ENCODE measurements around the gene TUBA3D. TPM values are rescaled to one million over a fixed set of nuclear protein-coding genes. Genes with fewer than 3 reads are reported as not detected.
A peak's percentile ranks its signal among the peaks of the same experiment; 100 is the strongest.
"Not testable (repeated sequence)": the region's sequence is repeated elsewhere in the genome, so short reads cannot be mapped to it uniquely, and the experiment has no call there.

Gene TUBA3D
- total and polyA plus RNA-seq, 2 of the 13 experiments (the other 11 are each of a cell fraction or from before 2014, with no cell fraction given), result not detected

- TF ChIP-seq ZNF687 (CRISPR knock-in tag; IDR thresholded peaks at IDR 0.05) (peak; percentile 48), ZNF737 (CRISPR knock-in tag; IDR thresholded peaks at IDR 0.05; ENCODE audit: borderline replicate concordance) (0 out of 2 replicates have a peak, but pooled peaks have one; percentile 23), ZSCAN31 (CRISPR knock-in tag; IDR thresholded peaks at IDR 0.05; ENCODE audit: low read depth) (0 out of 2 replicates have a peak, but pooled peaks have one; percentile 38), ZBTB7A (CRISPR knock-in tag; IDR thresholded peaks at IDR 0.05) (0 out of 2 replicates have a peak, but pooled peaks have one; percentile 30)
These were observed 14.9 kb downstream of the TUBA3D start (continued) for GRCh38 chr2:131490616-131491468.

GRCh38 chr2:131491469-131491836 is 15.5 kb downstream of the TUBA3D start:
- in situ Hi-C loops (cut with HindIII; ENCODE audit: extremely low pct_ligation_motif_present, low pct_unique_long_range_greater_than_20kb), result loop anchor here (25.0 kb wide), 1 partner anchor 1304 kb away; the partner anchor contains the start of genes MZT2B, SMPD4 and TUBA3E
- TF ChIP-seq ZNF687 (CRISPR knock-in tag; IDR thresholded peaks at IDR 0.05), result peak; percentile 14
- TF ChIP-seq ZFY (CRISPR knock-in tag; IDR thresholded peaks at IDR 0.05), result 0 out of 2 replicates have a peak, but pooled peaks have one; percentile 12
- 0 out of 2 replicates have a peak, but pooled peaks have one; percentile 9 for TF ChIP-seq ZNF737 (CRISPR knock-in tag; IDR thresholded peaks at IDR 0.05; ENCODE audit: borderline replicate concordance)
- TF ChIP-seq KMT2A (CRISPR knock-in tag; IDR thresholded peaks at IDR 0.05), result peak; percentile 21; the same call in 1 of the 2 replicates
- TF ChIP-seq DMAP1 (CRISPR knock-in tag; IDR thresholded peaks at IDR 0.05), result peak; percentile 63; the same call in 1 of the 2 replicates
- peak; percentile 25; the same call in 1 of the 2 replicates for TF ChIP-seq TBX3 (IDR thresholded peaks at IDR 0.05; ENCODE audit: borderline replicate concordance)
- BruUV-seq (replicated peaks); H4K20me1 ChIP-seq (ENCODE audit: insufficient read depth, low read length); H3K9me3 ChIP-seq (ENCODE audit: low read length); DNase-seq (ENCODE audit: low spot score); H2AFZ ChIP-seq (ENCODE audit: low read length); H3K27me3 ChIP-seq (ENCODE audit: control insufficient read depth in 1 of 2, insufficient read depth in 2 of 2, low read length in 2 of 2); FAIRE-seq; POLR2A ChIA-PET: not testable (repeated sequence)
- Histone ChIP-seq H3K4me3 (replicated peaks in 1 of 3; ENCODE audit: insufficient read depth in 1 of 3, low read depth in 2 of 3, low read length in 3 of 3) (peak overlapping the region; percentile 61 to 98 (median 91)), H3K27ac (ENCODE audit: extremely low read length, insufficient read depth, low read length) (peak overlapping the region; percentile 62), H3K4me2 (ENCODE audit: low read depth, low read length) (peak overlapping the region; percentile 99), H3K4me1 (ENCODE audit: insufficient read depth, low read length) (peaks cover 58% of the 10 kb centered on the region), H3K36me3 (replicated peaks in 1 of 2; ENCODE audit: control insufficient read depth in 1 of 2, insufficient read depth in 2 of 2, low read length in 2 of 2) (peaks cover 3 to 17% of the 10 kb centered on the region in 2 experiments; a peak in 3 of 5 replicates), H3K9ac (ENCODE audit: insufficient read depth, low read depth, low read length) (peak overlapping the region; percentile 97), H3K79me2 (ENCODE audit: insufficient read depth, low read length) (peaks cover 63% of the 10 kb centered on the region)
- CTCF ChIA-PET (ENCODE audit: low intra/inter-chr PET ratio, low total read pairs), result interaction anchor here (1.6 to 2.3 kb wide), 2 partner anchors 78 to 338 kb away, joined by 9 to 14 read pairs; no protein-coding TSS in a partner anchor
- WGBS (ENCODE audit: low lambda C conversion rate), result 2% methylated on average over 12 of the region's 22 CpGs
- peak; percentile 27 for ATAC-seq
- intact Hi-C loops (cut with micrococcal nuclease; ENCODE audit: unreplicated experiment), result loop anchor here (5.0 to 10.0 kb wide), 3 partner anchors 36 to 337 kb away; partner anchors contain the start of gene CCDC74A

Measured in HepG2 (cell line).